ENCODE results near the gene SSC5D. TPM values are rescaled to one million over a fixed set of nuclear protein-coding genes. Genes with fewer than 3 reads are reported as not detected.
A peak's percentile ranks its signal among the peaks of the same experiment; 100 is the strongest.

The SSC5D gene
- total RNA-seq, 1 experiment from 2014 or later, result 3.2 TPM

DNA sequence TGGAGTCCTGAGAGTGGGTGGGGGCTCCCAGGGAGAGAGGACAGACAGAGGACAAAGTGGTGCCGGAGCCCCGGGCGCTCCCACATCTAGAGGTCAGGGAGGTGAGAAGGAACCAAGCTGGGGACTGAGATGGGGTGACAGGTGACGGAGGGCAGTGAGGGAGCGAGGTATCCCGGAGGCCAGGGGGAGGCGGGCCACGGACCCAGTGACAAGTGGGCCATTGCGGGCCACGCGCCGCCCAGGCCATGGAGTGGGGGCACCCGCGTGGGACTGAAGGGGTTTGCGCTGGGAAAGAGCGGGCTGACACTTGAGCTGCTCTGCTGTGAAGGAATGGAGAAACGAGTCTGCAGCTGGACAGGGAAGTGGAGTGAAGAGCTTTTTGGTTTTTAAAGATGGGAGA is 9.2 kb upstream of the SSC5D start:
- H3K4me2 ChIP-seq (ENCODE audit: insufficient read depth, insufficient read length, low read length), result no peak overlapping the region
- H3K4me3 Mint-ChIP-seq, result peak overlapping the region; percentile 2 to 40; a peak in 3 of 5 replicates
- no peak overlapping the region for H3K56ac ChIP-seq (ENCODE audit: insufficient read length, low read depth, low read length)
- no peak overlapping the region for H3K27ac ChIP-seq (ENCODE audit: insufficient read length, low read depth, low read length)
- H3K18ac ChIP-seq (ENCODE audit: insufficient read length, low read depth, low read length), result no peak overlapping the region
- H3K23me2 ChIP-seq (ENCODE audit: insufficient read length, low read depth, low read length, poor library complexity, severe bottlenecking), result peaks cover 5% of the 10 kb centered on the region
- H3K36me3 Mint-ChIP-seq (ENCODE audit: insufficient read depth in 1 of 3, low read depth in 3 of 3), result peaks cover 2 to 19% (median 3%) of the 10 kb centered on the region in 3 experiments; a peak in 6 of 7 replicates
- no peaks in the 10 kb centered on the region for H3K27me3 Mint-ChIP-seq (ENCODE audit: low read depth)
- WGBS (ENCODE audit: extremely low coverage, insufficient read length, low lambda C conversion rate), result no CpG with 5 or more reads among the region's 17 CpGs
- no peaks in the 10 kb centered on the region for H3K9me3 ChIP-seq (ENCODE audit: control insufficient read depth, low read depth, low read length)
- TF ChIP-seq, protein P1, sequence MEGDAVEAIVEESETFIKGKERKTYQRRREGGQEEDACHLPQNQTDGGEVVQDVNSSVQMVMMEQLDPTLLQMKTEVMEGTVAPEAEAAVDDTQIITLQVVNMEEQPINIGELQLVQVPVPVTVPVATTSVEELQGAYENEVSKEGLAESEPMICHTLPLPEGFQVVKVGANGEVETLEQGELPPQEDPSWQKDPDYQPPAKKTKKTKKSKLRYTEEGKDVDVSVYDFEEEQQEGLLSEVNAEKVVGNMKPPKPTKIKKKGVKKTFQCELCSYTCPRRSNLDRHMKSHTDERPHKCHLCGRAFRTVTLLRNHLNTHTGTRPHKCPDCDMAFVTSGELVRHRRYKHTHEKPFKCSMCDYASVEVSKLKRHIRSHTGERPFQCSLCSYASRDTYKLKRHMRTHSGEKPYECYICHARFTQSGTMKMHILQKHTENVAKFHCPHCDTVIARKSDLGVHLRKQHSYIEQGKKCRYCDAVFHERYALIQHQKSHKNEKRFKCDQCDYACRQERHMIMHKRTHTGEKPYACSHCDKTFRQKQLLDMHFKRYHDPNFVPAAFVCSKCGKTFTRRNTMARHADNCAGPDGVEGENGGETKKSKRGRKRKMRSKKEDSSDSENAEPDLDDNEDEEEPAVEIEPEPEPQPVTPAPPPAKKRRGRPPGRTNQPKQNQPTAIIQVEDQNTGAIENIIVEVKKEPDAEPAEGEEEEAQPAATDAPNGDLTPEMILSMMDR (conservative IDR thresholded peaks at IDR 0.05), result no peak
- H3K27me3 ChIP-seq (ENCODE audit: insufficient read depth, low read length), result no peaks in the 10 kb centered on the region
- no peak overlapping the region for H4K5ac ChIP-seq (ENCODE audit: insufficient read length, low read depth, low read length)
- H3K4me1 Mint-ChIP-seq, result peaks cover 17 to 50% of the 10 kb centered on the region in 2 experiments
- H4K20me1 ChIP-seq (ENCODE audit: control insufficient read depth, insufficient read depth, insufficient read length), result no peaks in the 10 kb centered on the region
- no peaks in the 10 kb centered on the region for H3K79me2 ChIP-seq (ENCODE audit: insufficient read depth, low read length)
- H2AK5ac ChIP-seq (ENCODE audit: insufficient read length, low read length), result no peak overlapping the region
- no peak overlapping the region for H2BK12ac ChIP-seq (ENCODE audit: insufficient read length, low read depth, low read length)
- no peak overlapping the region for H2BK20ac ChIP-seq (ENCODE audit: low read depth, low read length, poor library complexity, severe bottlenecking)
- H4K91ac ChIP-seq (ENCODE audit: insufficient read length, low read depth, low read length), result no peak overlapping the region
- no peak overlapping the region for H4K8ac ChIP-seq (replicated peaks; ENCODE audit: insufficient read length, low read depth, low read length)
- H3K79me1 ChIP-seq (ENCODE audit: insufficient read depth, low read depth, low read length, poor library complexity, severe bottlenecking), result no peaks in the 10 kb centered on the region
- H3K27ac Mint-ChIP-seq, result peak overlapping the region in 2 of 3 experiments; percentile 22 to 26; a peak in 2 of 7 replicates
- H3K9me3 Mint-ChIP-seq, result no peaks in the 10 kb centered on the region
- H3K9ac ChIP-seq (ENCODE audit: extremely low read depth, insufficient read length, low read length), result no peak overlapping the region
- H2AFZ ChIP-seq (ENCODE audit: low read length), result no peak overlapping the region
- H3K4me1 ChIP-seq (ENCODE audit: insufficient read depth, low read length), result no peaks in the 10 kb centered on the region
- H3K23ac ChIP-seq (ENCODE audit: insufficient read length, low read depth, low read length), result no peak overlapping the region
- no peak overlapping the region for H2BK15ac ChIP-seq (ENCODE audit: low read depth, low read length)
- H3K4ac ChIP-seq (ENCODE audit: low read depth, low read length), result no peak overlapping the region
- no peak overlapping the region for H3K14ac ChIP-seq (ENCODE audit: insufficient read depth, low read length)
- DNase-seq, result no peak
- no peak overlapping the region for H2BK5ac ChIP-seq (ENCODE audit: insufficient read length, low read length)
- no peak overlapping the region for H3T11ph ChIP-seq (ENCODE audit: low read length)
- H2BK120ac ChIP-seq (ENCODE audit: low read depth, low read length, poor library complexity, severe bottlenecking), result no peak overlapping the region

Measured in H9 (cell line).